H1 (cell line): ENCODE measurements around the gene CERKL. TPM values are rescaled to one million over a fixed set of nuclear protein-coding genes. Genes with fewer than 3 reads are reported as not detected.

ENCODE experiments used
- BCL11A ChIP-seq, 2 experiments: IDR thresholded peaks; one replicate each; pipeline ENCODE4 v1.6.1; 2011; ENCODE audit warnings: low read depth in 2 of 2, low read length in 2 of 2, mild to moderate bottlenecking in 2 of 2
- polyA plus RNA-seq, 7 experiments: library from polyadenylated mRNA; depleted of rRNA in 3 of 7; stranded (reverse) in 5 of 7; unstranded in 2 of 7; fragments of >200 nt in 5 of 7; fragments of 200-250 nt in 2 of 7; gene quantifications; 1 replicate in 5 of 7; 2 replicates in 1 of 7; 4 replicates in 1 of 7; pipeline versions ENCODE4 v1.2.1 to v1.2.3, GENCODE V29; 2011 to 2013; ENCODE audit warnings: missing spikeins in 2 of 7, mixed read lengths in 2 of 7
- total RNA-seq: library from RNA; stranded (reverse); fragmentation: NEBNext Ultra II Directional; extraction: Animal tissue kit (Norgen Biotek cat#: 25700); gene quantifications from 2 replicates; pipeline ENCODE4 v1.2.1, GENCODE V29; 2021

CERKL gene
- total and polyA plus RNA-seq, 2 of the 8 experiments (the other 6 are each of a cell fraction or from before 2014, with no cell fraction given), result 0.05 TPM; not detected in 1

GRCh38 chr2:181546086-181546485 lies 110.8 kb downstream of the CERKL start (continued):
- TF ChIP-seq BCL11A (IDR thresholded peaks at IDR 0.05; ENCODE audit: low read depth in 2 of 2, low read length in 2 of 2), result no peak
